HUDEP-2 (cell line): Measurements from ENCODE around the gene PARD3B.

ENCODE experiments used
- DNase-seq, 76 experiments: peaks; one replicate each; lab custom pipeline; 2025; ENCODE audit not compliant: unreplicated experiment in 76 of 76; lab: John Stamatoyannopoulos, UW

Gene PARD3B

GRCh38 chr2:204544961-204545860 lies at the start of gene PARD3B:
Gene PARD3B (plus strand): TSS chr2:204545475. CDS start chr2:204546000, 525 bp downstream.
- peak in 7 of 76 experiments; percentile 1 to 12 (median 4) for DNase-seq

DNA sequence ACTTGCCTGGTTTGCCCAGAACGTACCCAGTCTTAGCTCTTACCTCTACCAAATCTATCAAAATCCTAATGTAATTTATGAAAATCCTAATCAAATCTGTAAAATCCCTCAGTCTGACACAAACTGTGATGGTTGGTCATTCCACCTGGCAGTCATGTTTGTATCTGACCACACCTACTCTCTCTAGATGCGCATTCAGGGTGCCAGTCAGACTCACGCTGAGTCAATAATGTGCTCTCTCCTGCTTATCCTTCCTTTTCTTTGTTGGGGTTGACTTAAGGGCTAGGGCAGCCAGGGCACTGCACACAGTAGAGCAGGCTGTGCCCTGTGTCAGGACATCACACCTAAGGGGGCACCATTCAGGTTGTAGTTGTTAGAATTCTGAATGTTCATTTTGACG lies 48.5 kb upstream of the PARD3B start:
- DNase-seq: no peak

DNA sequence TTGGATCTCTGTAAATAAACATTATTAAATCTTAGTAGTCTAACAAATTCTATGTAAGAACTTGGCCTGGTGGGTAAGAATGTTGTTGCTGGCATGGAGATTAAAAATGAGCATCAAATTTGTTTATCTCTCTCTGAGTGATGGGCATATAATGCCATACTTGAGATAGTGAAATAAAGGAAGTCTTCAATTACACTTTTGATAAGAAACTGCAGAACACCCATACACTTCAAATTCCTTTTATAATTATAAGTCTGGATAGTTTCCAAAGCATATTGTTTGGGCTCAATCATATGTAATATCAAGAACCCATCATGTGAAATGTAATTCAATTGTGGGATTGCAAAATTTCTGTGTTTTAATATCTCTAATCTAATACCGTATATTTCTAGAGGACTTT lies 47.4 kb upstream of the PARD3B start:
- DNase-seq: no peak

DNA sequence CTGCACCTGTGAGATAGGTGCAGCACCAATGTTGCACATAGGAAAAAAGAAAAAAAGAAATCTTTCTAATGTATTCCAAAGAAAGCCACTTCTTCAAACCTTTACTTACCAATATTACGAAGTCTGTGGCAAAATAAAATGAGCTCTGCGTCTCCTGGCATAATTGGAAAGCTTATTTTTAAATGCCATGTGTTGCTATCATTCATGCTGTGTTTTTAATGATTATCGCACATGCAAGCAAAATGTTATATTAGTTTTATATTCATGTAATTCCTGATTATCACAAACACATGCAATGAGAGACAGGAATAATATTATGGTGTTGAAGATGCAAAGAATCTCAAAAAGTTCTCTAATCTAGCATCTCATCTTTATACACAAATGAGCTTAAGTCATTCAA lies 47.0 kb upstream of the PARD3B start:
- no peak for DNase-seq

- DNase-seq: no peak
These were observed 41.4 kb upstream of the PARD3B start for GRCh38 chr2:204503869-204504268.

DNA sequence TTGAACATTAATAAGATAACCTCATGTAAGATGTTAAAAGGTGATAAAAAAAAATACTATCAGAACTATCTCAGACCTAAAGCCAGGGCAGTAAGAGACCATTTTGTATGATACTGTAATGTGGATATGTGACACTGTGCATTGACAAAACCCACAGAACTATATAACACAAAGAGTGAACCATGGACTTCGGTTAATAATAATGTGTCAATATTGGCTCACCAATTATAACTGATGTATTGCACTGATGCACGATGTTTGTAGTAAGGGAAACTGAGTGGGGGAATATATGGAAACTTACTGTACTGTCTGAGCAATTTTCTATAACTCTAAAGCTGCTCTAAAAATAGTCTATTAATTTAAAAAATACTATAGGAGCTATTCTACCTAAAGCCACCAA lies 40.7 kb upstream of the PARD3B start:
- no peak for DNase-seq

DNA sequence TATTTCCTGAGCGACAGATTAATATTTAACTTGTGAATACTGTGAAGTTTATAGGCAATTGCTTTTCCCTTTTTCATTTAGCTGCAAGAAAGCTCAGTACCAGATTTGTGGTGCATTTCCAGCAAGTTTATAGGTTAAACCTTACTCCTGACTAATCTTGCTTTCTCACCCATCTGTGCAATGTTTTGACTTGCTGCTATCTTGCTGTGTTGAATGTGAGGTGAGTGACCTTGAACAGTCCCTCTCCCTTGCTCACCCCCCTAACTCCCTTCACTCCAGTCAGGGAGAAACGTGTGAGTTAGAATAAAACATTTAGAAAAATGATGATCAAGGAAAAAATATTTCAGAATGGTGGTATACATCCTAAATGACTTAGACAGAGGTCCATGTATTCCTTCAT lies 39.8 kb upstream of the PARD3B start:
- no peak for DNase-seq

DNA sequence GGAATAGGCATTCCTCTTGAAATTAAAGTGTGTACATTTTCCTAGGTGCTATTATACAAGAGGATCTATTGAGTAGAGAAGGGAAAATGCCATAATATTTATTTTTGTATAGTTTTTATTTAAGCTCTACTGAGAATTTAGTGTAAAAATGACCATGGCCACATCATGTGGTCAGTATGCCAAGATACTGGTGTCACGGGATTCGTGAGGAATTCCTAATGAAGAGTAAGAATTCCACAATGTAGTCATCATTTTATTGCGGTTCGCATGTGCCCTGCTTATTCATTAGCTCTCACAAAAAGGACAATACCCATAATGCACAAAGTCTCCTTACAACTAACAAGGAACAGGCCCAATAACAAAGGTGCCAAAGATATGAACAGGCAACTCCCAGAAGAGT lies 39.3 kb upstream of the PARD3B start:
- DNase-seq: no peak

- no peak for DNase-seq
These were observed 37.6 kb upstream of the PARD3B start for GRCh38 chr2:204507636-204508035.

- no peak for DNase-seq
These were observed 34.4 kb upstream of the PARD3B start for GRCh38 chr2:204510709-204511420.

DNA sequence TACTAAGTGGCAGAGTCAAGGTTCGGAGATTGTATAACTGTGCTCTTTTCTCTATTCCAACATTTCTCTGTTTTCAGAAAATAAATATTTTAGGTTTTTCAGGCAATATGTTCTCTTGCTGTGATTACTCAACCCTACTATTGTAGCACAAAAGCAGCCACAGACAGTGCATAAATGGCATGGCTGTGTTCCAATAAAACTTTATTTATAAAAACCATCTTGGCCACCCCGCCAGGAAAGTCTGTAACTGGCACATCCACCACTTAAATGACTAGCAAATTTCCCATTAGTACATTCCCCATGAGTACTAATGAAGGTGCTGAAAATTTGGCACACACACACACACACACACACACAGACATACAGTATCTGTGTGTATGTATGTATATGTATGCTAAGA lies 30.8 kb upstream of the PARD3B start:
- no peak for DNase-seq

- DNase-seq: no peak
These were observed 29.9 kb upstream of the PARD3B start for GRCh38 chr2:204515416-204515815.

- no peak for DNase-seq
These were observed 28.1 kb upstream of the PARD3B start for GRCh38 chr2:204517154-204517553.

DNA sequence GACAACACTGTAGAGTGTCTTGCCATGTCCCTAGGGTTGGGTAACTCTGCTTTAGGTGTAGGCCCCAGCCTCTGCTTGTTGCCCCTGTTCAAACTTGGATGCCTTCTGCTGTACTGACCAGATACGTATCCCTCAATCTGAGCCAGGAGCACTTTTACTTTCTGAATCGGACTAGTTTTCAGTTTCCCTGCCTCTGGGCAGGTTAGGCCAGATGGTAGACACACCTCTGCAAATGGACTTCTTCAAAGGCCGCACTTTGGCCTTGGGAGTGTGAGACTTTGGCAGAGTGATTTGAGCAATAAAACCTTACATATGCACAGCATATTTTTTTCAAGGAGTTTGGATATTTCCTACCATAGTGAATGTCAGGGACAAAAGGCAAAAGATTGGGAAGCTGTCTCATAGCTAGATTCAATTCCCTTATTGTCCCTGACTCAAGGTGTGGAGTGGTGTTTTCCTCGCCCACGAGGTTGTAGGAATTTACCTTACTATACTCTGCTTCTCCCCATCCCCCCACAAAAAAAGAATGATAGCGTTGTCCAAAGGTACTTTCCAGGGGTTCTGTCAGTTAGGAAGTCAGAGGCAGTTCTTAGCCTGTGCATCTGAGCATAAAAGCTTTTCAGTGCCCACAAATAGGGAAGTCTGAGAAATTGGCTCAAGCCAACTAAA lies 15.3 kb upstream of the PARD3B start:
- DNase-seq: no peak

- DNase-seq: no peak
These were observed 14.8 kb upstream of the PARD3B start for GRCh38 chr2:204530464-204530805.

GRCh38 chr2:204533629-204534370 lies 11.5 kb upstream of the PARD3B start:
- no peak for DNase-seq

DNA sequence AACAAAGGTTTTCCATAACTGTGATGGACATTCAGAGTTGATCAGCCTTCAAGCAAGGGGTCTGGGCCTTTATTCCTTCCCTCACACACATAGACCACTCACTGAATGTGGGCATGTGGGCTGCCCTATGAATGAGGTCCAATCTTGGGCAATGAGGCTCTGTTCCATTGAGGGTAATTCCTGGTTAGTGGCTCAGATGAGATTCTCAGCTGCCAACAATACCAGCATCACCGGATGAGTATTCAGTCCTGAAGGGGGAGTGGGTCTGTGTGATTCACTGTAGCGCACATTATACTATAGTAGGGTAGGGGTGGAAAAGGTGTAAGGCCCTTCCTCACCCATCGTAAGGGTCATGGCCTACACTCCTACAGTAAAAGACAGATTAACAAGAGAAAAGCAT lies 9.9 kb upstream of the PARD3B start:
- DNase-seq: no peak

DNA sequence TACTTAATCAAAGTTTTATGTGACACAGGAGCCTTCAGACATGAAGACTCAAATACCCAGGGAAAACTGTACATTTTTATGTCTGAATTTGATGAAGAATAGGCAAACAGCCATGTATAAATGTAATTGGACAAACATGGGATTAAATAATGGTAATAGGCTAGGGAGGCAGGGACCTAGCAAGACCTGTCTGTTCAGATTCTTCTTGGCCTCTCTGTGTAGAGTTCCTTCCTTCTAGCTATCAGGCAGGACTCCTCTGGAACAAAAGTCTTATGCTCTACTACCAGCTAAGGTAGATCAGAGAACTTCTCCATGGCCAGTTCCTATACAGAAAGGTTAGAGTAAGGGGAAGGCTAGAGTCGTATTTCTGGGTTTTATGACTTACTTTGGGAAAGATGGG lies 9.5 kb upstream of the PARD3B start:
- no peak for DNase-seq

DNA sequence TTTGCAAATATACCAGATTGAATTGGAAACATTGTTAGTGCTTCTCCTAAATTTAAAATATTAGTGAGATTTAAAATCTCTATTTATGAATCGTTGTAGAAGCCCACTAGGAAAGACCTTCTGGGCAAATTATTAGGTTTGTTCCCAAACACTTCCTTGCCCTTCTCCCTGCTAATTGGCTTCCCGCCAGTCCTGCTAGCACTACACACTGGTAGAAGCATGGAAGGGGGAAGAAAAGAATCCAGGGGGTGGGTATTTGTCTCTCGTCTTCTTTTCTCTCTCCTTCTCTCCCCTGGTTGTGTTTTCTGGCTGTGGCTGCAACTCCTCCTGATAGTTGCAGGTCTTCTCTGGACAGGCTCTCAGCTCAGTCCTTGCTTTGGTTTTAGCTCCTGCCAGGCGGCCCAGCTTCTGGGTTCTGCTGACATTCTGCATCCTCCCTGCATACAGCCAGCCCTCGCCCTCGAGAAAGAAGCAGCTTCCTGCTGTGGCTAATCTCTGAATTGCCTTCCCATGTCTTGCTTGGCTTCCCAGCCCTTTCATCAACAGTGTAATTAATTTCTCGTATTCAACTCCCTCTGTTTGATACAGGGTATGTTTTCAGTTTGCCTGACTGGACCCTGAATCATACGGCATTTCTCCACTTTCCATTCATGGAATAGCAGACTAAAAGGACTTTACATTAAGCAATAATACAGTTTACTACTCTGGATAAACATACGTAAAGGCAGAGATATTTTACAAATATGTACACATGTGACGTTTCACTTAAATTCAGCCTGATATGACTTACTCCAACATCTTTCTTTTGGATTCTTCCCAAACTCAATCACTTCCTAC lies 6.9 kb upstream of the PARD3B start:
- no peak for DNase-seq

GRCh38 chr2:204539019-204539385 lies 6.3 kb upstream of the PARD3B start:
- DNase-seq: no peak
